CD8-positive, alpha-beta memory T cell (primary cell): Measurements from ENCODE around the gene HDAC6. TPM values are rescaled to one million over a fixed set of nuclear protein-coding genes. Genes with fewer than 3 reads are reported as not detected.

Experiments used
- CTCF ChIA-PET: fragments of 350-600 bp; sonication (Branson Sonifier 250); formaldehyde crosslinking; loops from one replicate; lab custom pipeline; 2021; ENCODE audit warnings: antibody characterized with exemption; lab: Charles Lee
- POLR2A ChIA-PET: fragments of 350-600 bp; sonication (Branson Sonifier 250); formaldehyde crosslinking; loops from one replicate; lab custom pipeline; 2021; ENCODE audit warnings: antibody characterized with exemption; lab: Charles Lee
- DNase-seq, 5 donors: peaks; one replicate each; pipeline versions ENCODE4 v3.0.0 to v3.0.0-alpha.2; 2020 to 2022; ENCODE audit warnings: mixed read lengths in 1 of 5
- H3K27ac ChIP-seq: one replicate; pipeline ENCODE4 v1.7.0; 2013; ENCODE audit warnings: low read depth, mild to moderate bottlenecking, low read length, moderate library complexity
- H3K27me3 ChIP-seq: 2 replicates; pipeline ENCODE4 v1.7.0; 2013; ENCODE audit warnings: low read length, mild to moderate bottlenecking; ENCODE audit not compliant: insufficient read depth, poor library complexity, severe bottlenecking
- H3K36me3 ChIP-seq: 2 replicates; pipeline ENCODE4 v1.7.0; 2013; ENCODE audit warnings: mild to moderate bottlenecking, low read length, moderate library complexity; ENCODE audit not compliant: insufficient read depth
- H3K4me1 ChIP-seq: 2 replicates; pipeline ENCODE4 v1.7.0; 2013; ENCODE audit warnings: mild to moderate bottlenecking, low read length, moderate library complexity; ENCODE audit not compliant: insufficient read depth
- H3K4me3 ChIP-seq: 2 replicates; pipeline ENCODE4 v1.7.0; 2013; ENCODE audit warnings: mild to moderate bottlenecking, low read length
- H3K9me3 ChIP-seq: 2 replicates; pipeline ENCODE4 v1.7.0; 2013; ENCODE audit warnings: mild to moderate bottlenecking, low read length
- H3K27ac Mint-ChIP-seq, 8 donors: one replicate each; pipeline ENCODE4 v1.8.0; 2020 to 2021; ENCODE audit warnings: mixed read lengths in 8 of 8, mild to moderate bottlenecking in 6 of 8, inconsistent platforms in 3 of 8, moderate library complexity in 3 of 8
- H3K27me3 Mint-ChIP-seq, 2 donors: one replicate each; pipeline ENCODE4 v1.8.0; 2020 to 2021; ENCODE audit warnings: mixed read lengths in 2 of 2, mild to moderate bottlenecking in 1 of 2, moderate library complexity in 1 of 2
- H3K36me3 Mint-ChIP-seq, 3 donors: one replicate each; pipeline ENCODE4 v1.8.0; 2020 to 2021; ENCODE audit warnings: mixed read lengths in 3 of 3, inconsistent platforms in 1 of 3, mild to moderate bottlenecking in 1 of 3
- H3K4me1 Mint-ChIP-seq, 3 donors: one replicate each; pipeline ENCODE4 v1.8.0; 2020 to 2021; ENCODE audit warnings: mixed read lengths in 3 of 3, inconsistent platforms in 1 of 3, mild to moderate bottlenecking in 1 of 3
- H3K4me3 Mint-ChIP-seq, 7 donors: one replicate each; pipeline ENCODE4 v1.8.0; 2020 to 2021; ENCODE audit warnings: mixed read lengths in 7 of 7, mild to moderate bottlenecking in 6 of 7, moderate library complexity in 4 of 7, inconsistent platforms in 2 of 7
- H3K9me3 Mint-ChIP-seq, 5 donors: one replicate each; pipeline ENCODE4 v1.8.0; 2020 to 2022; ENCODE audit warnings: mixed read lengths in 5 of 5, mild to moderate bottlenecking in 3 of 5, moderate library complexity in 2 of 5, inconsistent platforms in 1 of 5
- polyA plus RNA-seq: library from polyadenylated mRNA; unstranded; fragments of 300-500 nt; fragmentation: Illumina TruSeq; gene quantifications from one replicate; pipeline ENCODE4 v1.2.3, GENCODE V29; 2021
- total RNA-seq, 2 experiments: library from RNA; stranded (reverse); gene quantifications; one replicate each; pipeline ENCODE4 v1.2.3, GENCODE V29; 2021

HDAC6 gene
- total and polyA plus RNA-seq, 3 experiments from 2014 or later, result 25.7 to 65.0 (median 53.5) TPM

DNA sequence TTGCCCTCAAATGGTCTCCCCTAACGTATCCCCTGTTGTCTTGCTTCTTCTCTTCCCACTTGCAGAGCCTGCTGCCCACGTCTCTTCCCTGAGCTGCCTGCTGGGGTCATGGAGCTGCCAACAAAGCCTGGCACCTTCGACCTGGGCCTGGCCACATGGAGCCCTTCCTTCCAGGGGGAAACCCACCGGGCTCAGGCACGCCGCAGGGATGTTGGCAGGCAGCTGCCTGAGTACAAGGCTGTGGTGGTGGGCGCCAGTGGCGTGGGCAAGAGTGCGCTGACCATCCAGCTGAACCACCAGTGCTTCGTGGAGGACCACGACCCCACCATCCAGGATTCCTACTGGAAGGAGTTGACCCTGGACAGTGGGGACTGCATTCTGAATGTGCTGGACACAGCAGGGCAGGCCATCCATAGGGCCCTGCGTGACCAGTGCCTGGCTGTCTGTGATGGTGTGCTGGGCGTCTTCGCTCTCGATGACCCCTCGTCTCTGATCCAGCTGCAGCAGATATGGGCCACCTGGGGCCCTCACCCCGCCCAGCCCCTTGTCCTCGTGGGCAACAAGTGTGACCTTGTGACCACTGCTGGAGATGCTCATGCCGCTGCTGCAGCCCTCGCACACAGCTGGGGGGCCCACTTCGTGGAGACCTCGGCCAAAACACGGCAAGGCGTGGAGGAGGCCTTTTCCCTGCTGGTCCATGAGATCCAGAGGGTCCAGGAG lies 27.3 kb downstream of the HDAC6 start:
- Histone ChIP-seq H3K36me3 (no peaks in the 10 kb centered on the region), H3K4me1 (peaks cover under 1% of the 10 kb centered on the region), H3K9me3 (no peaks in the 10 kb centered on the region), H3K27me3 (no peaks in the 10 kb centered on the region), H3K4me3 (no peak overlapping the region), H3K27ac (no peak overlapping the region)
- Mint-ChIP-seq H3K27me3 (peaks cover 38 to 40% of the 10 kb centered on the region in 2 donors), H3K4me1 (peaks cover 5 to 15% (median 10%) of the 10 kb centered on the region in 3 donors), H3K4me3 (no peak overlapping the region), H3K36me3 (peaks cover 2 to 4% (median 3%) of the 10 kb centered on the region in 3 donors), H3K27ac (no peak overlapping the region), H3K9me3 (no peaks in the 10 kb centered on the region)
- no peak for DNase-seq
- ChIA-PET CTCF (no interaction called here), POLR2A (no interaction called here)

DNA sequence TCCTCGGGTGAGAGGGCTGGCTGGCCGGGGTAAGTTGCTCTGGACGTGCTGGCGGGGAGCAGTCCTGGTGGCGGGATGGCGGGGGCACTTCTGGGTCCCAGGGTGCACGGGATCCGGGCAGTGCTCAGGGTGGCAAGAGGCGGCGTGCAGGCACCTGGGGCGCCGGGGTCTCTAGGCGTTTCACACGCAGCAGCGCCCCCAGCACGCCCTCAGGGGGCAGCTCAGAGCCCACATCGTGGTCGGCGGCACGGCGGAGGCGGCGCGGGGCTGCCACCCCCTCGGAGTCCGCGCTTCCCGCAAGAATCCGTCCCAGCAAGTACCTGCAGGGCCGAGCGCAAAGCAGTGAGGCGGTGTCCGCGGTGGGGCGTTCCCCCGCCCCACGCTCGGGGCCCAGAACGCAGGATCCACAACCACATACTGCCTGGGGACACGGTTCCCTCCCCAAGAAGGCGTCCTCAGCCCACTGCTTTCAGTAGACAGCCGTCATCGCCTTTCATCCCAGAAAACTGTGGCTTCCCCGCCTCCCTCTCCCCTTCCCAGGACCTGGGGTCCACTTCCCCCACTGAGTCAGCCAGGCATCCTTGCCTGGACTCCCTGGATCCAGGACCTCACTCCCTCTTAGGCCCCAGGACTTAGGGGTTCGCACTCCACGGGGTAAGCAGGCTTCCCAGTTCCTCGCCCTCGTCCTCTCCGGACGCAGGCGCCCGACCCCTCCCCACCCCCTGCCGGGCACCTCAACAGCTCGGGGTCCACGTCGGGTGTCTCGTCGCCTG lies 29.5 kb downstream of the HDAC6 start:
- no peaks in the 10 kb centered on the region for H3K27me3 ChIP-seq
- H3K27ac ChIP-seq, result no peak overlapping the region
- peaks cover 36 to 47% of the 10 kb centered on the region in 2 donors for H3K27me3 Mint-ChIP-seq
- H3K36me3 Mint-ChIP-seq, result no peaks in the 10 kb centered on the region
- H3K4me1 Mint-ChIP-seq, result peaks cover 15 to 25% (median 17%) of the 10 kb centered on the region in 3 donors
- ChIA-PET CTCF (no interaction called here), POLR2A (no interaction called here)
- no peaks in the 10 kb centered on the region for H3K9me3 Mint-ChIP-seq
- no peak for DNase-seq
- no peak overlapping the region for H3K4me3 Mint-ChIP-seq
- H3K9me3 ChIP-seq, result no peaks in the 10 kb centered on the region
- H3K4me1 ChIP-seq, result peaks cover 6% of the 10 kb centered on the region
- H3K36me3 ChIP-seq, result no peaks in the 10 kb centered on the region
- H3K4me3 ChIP-seq, result no peak overlapping the region
- no peak overlapping the region for H3K27ac Mint-ChIP-seq

DNA sequence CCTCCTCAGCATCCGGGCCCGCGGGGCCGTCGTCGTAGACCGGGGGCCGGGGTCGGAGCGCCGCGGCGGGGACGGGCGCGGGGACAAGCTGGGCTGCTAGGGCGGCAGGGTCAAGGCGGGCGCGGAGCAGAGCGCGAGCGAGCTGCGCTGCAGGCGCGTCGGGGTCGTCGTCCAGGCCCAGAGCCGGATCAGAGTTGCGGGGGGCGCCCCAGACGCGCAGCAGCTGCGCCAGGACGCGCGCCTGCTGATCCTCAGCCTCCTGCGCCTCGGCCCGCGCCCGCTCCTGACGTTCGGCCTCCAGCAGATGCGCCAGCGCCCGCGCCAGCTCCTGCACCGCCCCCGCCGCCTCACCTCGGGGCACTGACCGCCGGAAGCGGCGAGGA lies 30.0 kb downstream of the HDAC6 start:
- Mint-ChIP-seq H3K36me3 (no peaks in the 10 kb centered on the region), H3K27me3 (peaks cover 36 to 50% of the 10 kb centered on the region in 2 donors), H3K4me3 (no peak overlapping the region), H3K4me1 (peaks cover 18 to 27% (median 18%) of the 10 kb centered on the region in 3 donors), H3K9me3 (no peaks in the 10 kb centered on the region), H3K27ac (no peak overlapping the region)
- Histone ChIP-seq H3K36me3 (no peaks in the 10 kb centered on the region), H3K4me3 (no peak overlapping the region), H3K27ac (no peak overlapping the region), H3K27me3 (no peaks in the 10 kb centered on the region), H3K9me3 (no peaks in the 10 kb centered on the region), H3K4me1 (peaks cover 6% of the 10 kb centered on the region)
- CTCF ChIA-PET, result no interaction called here
- no peak for DNase-seq
- POLR2A ChIA-PET, result no interaction called here

DNA sequence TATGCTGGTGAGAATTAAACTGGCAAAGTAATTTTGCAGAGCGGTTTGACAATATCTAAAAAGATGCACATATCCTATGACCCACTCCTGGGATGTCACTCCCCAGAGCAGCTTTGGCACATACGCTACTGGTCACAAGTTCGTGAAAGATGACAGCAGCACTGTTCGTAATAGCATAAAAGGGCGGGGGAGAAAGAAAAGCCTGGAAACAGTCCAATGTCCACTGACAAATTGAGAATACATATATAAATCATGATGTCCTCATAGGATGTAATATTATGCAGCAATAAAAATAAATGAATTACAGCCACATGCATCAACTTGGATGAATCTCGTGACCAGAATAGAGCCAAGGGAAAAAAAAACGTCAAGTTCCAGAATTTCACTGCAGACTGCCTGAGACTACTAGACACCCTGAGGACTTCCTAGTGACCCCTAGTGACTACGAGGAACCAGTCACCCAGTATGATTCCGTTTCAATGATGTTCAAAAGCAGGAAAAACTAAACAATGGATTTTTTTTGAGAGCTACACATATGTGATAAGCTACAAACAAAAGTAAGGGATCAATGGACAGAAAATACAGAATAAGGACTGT lies 31.8 kb downstream of the HDAC6 start:
- Mint-ChIP-seq H3K36me3 (no peaks in the 10 kb centered on the region), H3K27ac (no peak overlapping the region), H3K27me3 (peaks cover 28 to 36% of the 10 kb centered on the region in 2 donors), H3K9me3 (no peaks in the 10 kb centered on the region), H3K4me3 (peak overlapping the region in 3 of 7 donors; percentile 76 to 86 (median 83)), H3K4me1 (peaks cover 14 to 21% (median 18%) of the 10 kb centered on the region in 3 donors)
- CTCF ChIA-PET, result no interaction called here
- Histone ChIP-seq H3K4me1 (peaks cover 6% of the 10 kb centered on the region), H3K36me3 (no peaks in the 10 kb centered on the region), H3K27me3 (no peaks in the 10 kb centered on the region), H3K9me3 (no peaks in the 10 kb centered on the region), H3K4me3 (no peak overlapping the region), H3K27ac (no peak overlapping the region)
- POLR2A ChIA-PET, result no interaction called here
- DNase-seq, result no peak

DNA sequence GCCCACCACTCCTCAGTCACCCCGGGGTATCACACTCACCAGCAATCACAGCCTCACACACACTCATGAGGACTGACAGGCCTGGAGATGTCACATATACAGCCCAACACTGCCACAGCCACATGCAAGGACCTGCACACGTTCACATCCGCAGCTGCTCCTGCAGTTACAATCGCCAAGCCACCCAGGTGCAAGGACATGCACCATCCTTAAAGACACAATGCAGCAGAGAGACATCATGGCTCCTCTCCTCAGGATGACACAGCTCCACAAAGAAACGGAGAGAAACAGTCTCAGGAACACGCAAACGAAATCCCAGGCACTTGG lies 32.5 kb downstream of the HDAC6 start:
- no peak for DNase-seq
- H3K4me3 Mint-ChIP-seq, result peak overlapping the region; percentile 76 to 92 (median 86)
- Histone ChIP-seq H3K4me1 (peaks cover 6% of the 10 kb centered on the region), H3K4me3 (peak overlapping the region; percentile 45), H3K27ac (no peak overlapping the region), H3K36me3 (no peaks in the 10 kb centered on the region), H3K9me3 (no peaks in the 10 kb centered on the region), H3K27me3 (no peaks in the 10 kb centered on the region)
- POLR2A ChIA-PET, result no interaction called here
- peak overlapping the region in 2 of 8 donors; percentile 51 to 75 for H3K27ac Mint-ChIP-seq
- H3K27me3 Mint-ChIP-seq, result peaks cover 30 to 35% of the 10 kb centered on the region in 2 donors
- CTCF ChIA-PET, result interaction anchor here (1.0 kb wide), 1 partner anchor 186 kb away, joined by 3 read pairs; no protein-coding TSS in a partner anchor
- no peaks in the 10 kb centered on the region for H3K36me3 Mint-ChIP-seq
- H3K9me3 Mint-ChIP-seq, result no peaks in the 10 kb centered on the region
- peaks cover 14 to 21% (median 18%) of the 10 kb centered on the region in 3 donors for H3K4me1 Mint-ChIP-seq

DNA sequence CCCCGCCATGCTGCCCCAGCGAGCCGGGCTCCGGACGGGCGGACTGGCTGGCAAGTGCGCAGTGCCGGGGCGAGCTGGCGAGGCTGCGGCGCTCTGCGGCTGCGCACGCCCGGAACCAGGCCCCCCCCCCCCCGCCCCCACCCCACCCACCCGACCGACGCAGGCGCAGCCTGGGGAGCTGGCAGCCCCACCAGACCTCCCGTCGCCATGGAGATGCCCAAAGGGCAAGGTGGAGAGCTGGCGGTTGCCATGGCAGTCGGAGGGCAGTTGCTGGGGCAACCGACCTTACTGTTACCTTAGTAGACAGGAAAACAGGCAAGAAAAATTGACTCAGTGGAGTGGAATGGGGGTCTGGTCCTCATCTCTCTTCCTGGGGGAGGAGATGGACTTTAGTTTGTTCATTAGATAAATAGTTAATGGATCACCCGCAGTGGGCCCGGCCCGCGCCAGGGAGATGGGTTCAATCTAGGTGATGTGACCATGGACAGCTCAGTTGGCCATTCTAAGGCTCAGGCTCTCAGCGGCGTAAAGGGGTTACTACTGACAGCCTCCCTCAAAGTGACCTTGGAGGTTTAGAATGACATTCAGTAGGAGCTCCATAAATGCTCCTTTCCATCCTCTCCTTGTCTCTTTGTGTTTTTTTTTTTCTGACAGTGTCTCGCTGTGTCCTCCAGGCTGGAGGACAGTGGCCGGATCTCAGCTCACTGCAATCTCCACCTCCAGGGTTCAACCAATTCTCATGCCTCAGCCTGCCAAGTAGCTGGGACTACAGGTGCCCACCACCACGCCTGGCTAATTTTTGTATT lies 33.9 kb downstream of the HDAC6 start, which contains the start of gene PCSK1N:
Gene PCSK1N, minus strand, starts transcription at position 87 of the 806 bp plus-strand sequence. Its CDS starts 78 bp downstream, at position 9.
- H3K36me3 Mint-ChIP-seq, result no peaks in the 10 kb centered on the region
- DNase-seq, result peak in 4 of 5 donors; percentile 26 to 68 (median 50)
- peaks cover 14 to 21% (median 18%) of the 10 kb centered on the region in 3 donors for H3K4me1 Mint-ChIP-seq
- Histone ChIP-seq H3K27ac (no peak within 1 kb of the TSS), H3K9me3 (no peaks in the 10 kb centered on the region), H3K4me1 (peaks cover 6% of the 10 kb centered on the region), H3K27me3 (no peaks in the 10 kb centered on the region), H3K4me3 (peak within 1 kb of the TSS; percentile 45), H3K36me3 (no peaks in the 10 kb centered on the region)
- H3K27me3 Mint-ChIP-seq, result peaks cover 25 to 29% of the 10 kb centered on the region in 2 donors
- CTCF ChIA-PET, result no interaction called here
- H3K9me3 Mint-ChIP-seq, result no peaks in the 10 kb centered on the region
- H3K27ac Mint-ChIP-seq, result peak within 1 kb of the TSS in 6 of 8 donors; percentile 33 to 84 (median 72)
- H3K4me3 Mint-ChIP-seq, result peak within 1 kb of the TSS; percentile 76 to 92 (median 86)
- POLR2A ChIA-PET, result no interaction called here

DNA sequence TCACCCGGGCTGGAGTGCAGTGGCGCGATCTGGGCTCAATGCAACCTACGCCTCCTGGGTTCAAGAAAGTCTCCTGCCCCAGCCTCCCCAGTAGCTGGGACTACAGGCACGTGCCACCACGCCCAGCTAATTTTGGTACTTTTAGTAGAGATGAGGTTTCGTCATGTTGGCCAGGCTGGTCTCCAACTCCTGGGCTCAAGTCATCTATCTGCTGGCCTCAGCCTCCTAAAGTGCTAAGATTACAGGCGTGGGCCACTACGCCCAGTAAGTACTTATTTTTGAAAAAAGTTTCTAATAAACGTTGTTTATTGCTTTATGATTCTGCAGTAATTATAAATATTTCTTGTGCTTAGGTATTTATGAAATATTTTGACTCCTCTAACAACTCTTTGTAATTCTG lies 37.8 kb downstream of the HDAC6 start:
- ChIA-PET CTCF (no interaction called here), POLR2A (no interaction called here)
- no peaks in the 10 kb centered on the region for H3K27me3 ChIP-seq
- no peak overlapping the region for H3K27ac Mint-ChIP-seq
- no peak overlapping the region for H3K4me3 Mint-ChIP-seq
- peaks cover 11 to 17% of the 10 kb centered on the region in 2 donors for H3K27me3 Mint-ChIP-seq
- H3K27ac ChIP-seq, result no peak overlapping the region
- H3K4me1 Mint-ChIP-seq, result peaks cover 4 to 8% (median 7%) of the 10 kb centered on the region in 3 donors
- no peak for DNase-seq
- peaks cover under 1% of the 10 kb centered on the region for H3K4me1 ChIP-seq
- H3K4me3 ChIP-seq, result no peak overlapping the region
- H3K36me3 ChIP-seq, result no peaks in the 10 kb centered on the region
- no peaks in the 10 kb centered on the region for H3K9me3 ChIP-seq
- no peaks in the 10 kb centered on the region for H3K9me3 Mint-ChIP-seq
- no peaks in the 10 kb centered on the region for H3K36me3 Mint-ChIP-seq
